RWPE1 (cell line): ENCODE results near the gene MBP.

Experiments
- CTCF ChIA-PET: fragments of 350-600 bp; sonication (Branson Sonifier 250); formaldehyde crosslinking; extraction: SDS; loops from one replicate; lab custom pipeline; 2021; lab: Yijun Ruan, JAX
- POLR2A ChIA-PET: fragments of 400-600 bp; formaldehyde crosslinking; extraction: SDS; loops from one replicate; lab custom pipeline; 2020; ENCODE audit warnings: antibody characterized with exemption; ENCODE audit not compliant: low non-redundant PET; lab: Yijun Ruan, JAX
- DNase-seq: peaks from one replicate; pipeline ENCODE4 v3.0.0; 2012; ENCODE audit warnings: low spot score
- H3K27ac ChIP-seq: fragments of 450-650 bp; 2 replicates; pipeline ENCODE4 v1.5.1; 2017
- CTCF ChIP-seq: fragments of 450-650 bp; conservative IDR thresholded peaks from 2 replicates; pipeline ENCODE4 v1.5.1; 2017; ENCODE audit warnings: low read depth, mild to moderate bottlenecking

The MBP gene

GRCh38 chr18:77093586-77093985 lies 39.0 kb downstream of the MBP start:
- ChIA-PET CTCF (no interaction called here), POLR2A (no interaction called here)
- TF ChIP-seq CTCF, result no peak
- DNase-seq, result no peak
- no peak overlapping the region for H3K27ac ChIP-seq

GRCh38 chr18:77093067-77093430 lies 39.5 kb downstream of the MBP start:
- TF ChIP-seq CTCF, result no peak
- DNase-seq, result no peak
- POLR2A ChIA-PET, result no interaction called here
- H3K27ac ChIP-seq, result peak overlapping the region; percentile 22; the same call in 1 of the 2 replicates
- CTCF ChIA-PET, result no interaction called here

GRCh38 chr18:77092104-77093066 lies 40.2 kb downstream of the MBP start:
- no peak for TF ChIP-seq CTCF
- POLR2A ChIA-PET, result no interaction called here
- CTCF ChIA-PET, result no interaction called here
- no peak for DNase-seq
- H3K27ac ChIP-seq, result peak overlapping the region; percentile 22

GRCh38 chr18:77091366-77091765 lies 41.2 kb downstream of the MBP start:
- POLR2A ChIA-PET, result no interaction called here
- CTCF ChIA-PET, result no interaction called here
- no peak for DNase-seq
- H3K27ac ChIP-seq, result no peak overlapping the region
- no peak for TF ChIP-seq CTCF

- ChIA-PET CTCF (no interaction called here), POLR2A (no interaction called here)
- no peak for TF ChIP-seq CTCF
- DNase-seq, result no peak
- peak overlapping the region; percentile 74 for H3K27ac ChIP-seq
Measured at GRCh38 chr18:77090546-77091174, 41.9 kb downstream of the MBP start.

GRCh38 chr18:77089723-77090285 lies 42.8 kb downstream of the MBP start:
- no peak for TF ChIP-seq CTCF
- no peak for DNase-seq
- CTCF ChIA-PET, result interaction anchor here (0.6 kb wide), 1 partner anchor 22 kb away, joined by 3 read pairs; no protein-coding TSS in a partner anchor
- H3K27ac ChIP-seq, result peak overlapping the region; percentile 74
- POLR2A ChIA-PET, result no interaction called here
